Activated CD4-positive, alpha-beta T cell treated with anti-CD3 and anti-CD28 coated beads for 48 hours (primary cell): ENCODE results near the gene KNOP1.
"Not testable (repeated sequence)": the region's sequence is repeated elsewhere in the genome, so short reads cannot be mapped to it uniquely, and the experiment has no call there.

Experiments used
- DNase-seq: peaks from one replicate; pipeline ENCODE4 v3.0.0-alpha.2; 2020

The KNOP1 gene

DNA sequence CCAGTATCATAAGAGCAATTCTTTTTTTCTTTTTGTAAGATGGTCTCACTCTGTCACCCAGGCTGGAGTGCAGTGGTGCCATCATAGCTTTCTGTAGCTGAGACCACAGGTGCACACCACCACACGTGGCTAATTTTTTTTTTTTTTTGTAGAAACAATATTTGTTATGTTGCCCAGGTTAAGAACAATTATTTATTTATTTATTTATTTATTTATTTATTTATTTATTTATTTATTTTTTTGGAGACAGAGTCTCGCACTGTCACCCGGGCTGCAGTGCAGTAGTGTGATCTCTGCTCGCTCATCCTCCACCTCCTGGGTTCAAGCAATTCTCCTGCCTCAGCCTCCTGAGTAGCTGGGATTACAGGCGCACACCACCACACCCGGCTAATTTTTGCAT is 38.7 kb downstream of the KNOP1 start:
- DNase-seq: not testable (repeated sequence)

GRCh38 chr16:19678804-19679203 is 39.2 kb downstream of the KNOP1 start:
- DNase-seq: no peak

GRCh38 chr16:19677402-19677801 is 40.6 kb downstream of the KNOP1 start:
- no peak for DNase-seq

- DNase-seq: no peak
These were observed 43.5 kb downstream of the KNOP1 start for GRCh38 chr16:19674485-19674884.

DNA sequence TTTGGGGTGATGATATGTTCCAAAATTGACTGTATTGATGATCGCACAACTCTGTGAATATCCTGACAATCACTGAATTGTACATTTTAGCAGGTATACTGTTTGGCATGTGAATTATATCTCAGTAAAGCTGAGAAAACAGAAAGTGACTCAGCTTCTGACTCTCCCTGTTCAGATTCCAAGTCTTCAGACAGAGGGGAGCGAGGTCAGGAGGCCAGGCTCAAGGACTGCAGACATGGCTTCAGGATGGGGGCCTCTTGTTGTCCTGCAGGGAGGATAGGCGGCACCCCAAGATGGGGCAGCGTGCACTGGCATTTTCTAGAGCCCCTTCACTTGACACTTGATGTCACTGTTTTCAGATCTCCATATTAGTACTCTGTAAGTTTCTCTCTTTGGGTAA is 45.6 kb downstream of the KNOP1 start:
- no peak for DNase-seq

- no peak for DNase-seq
These were observed 51.5 kb downstream of the KNOP1 start for GRCh38 chr16:19666477-19666876.

GRCh38 chr16:19665313-19665712 is 52.7 kb downstream of the KNOP1 start:
- not testable (repeated sequence) for DNase-seq

DNA sequence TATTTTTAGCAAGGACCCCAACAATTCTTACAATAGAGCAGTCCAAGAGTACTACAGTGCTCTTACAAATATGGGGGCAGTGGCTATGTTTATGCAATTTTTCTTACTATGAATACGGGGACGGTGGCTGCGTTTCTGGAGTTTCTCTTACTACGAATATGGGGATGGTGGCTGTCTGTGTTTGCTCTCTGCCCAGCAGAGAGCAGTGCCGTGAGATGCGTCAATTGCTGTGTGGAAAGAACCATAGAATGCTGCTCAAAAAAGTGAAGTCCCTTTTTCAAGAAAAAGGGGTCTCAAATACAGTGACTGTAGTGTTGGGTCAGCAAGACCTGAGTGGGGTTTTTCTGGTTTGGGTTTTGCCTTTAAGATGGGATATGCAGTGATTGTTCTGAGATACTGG is 53.9 kb downstream of the KNOP1 start:
- no peak for DNase-seq

DNA sequence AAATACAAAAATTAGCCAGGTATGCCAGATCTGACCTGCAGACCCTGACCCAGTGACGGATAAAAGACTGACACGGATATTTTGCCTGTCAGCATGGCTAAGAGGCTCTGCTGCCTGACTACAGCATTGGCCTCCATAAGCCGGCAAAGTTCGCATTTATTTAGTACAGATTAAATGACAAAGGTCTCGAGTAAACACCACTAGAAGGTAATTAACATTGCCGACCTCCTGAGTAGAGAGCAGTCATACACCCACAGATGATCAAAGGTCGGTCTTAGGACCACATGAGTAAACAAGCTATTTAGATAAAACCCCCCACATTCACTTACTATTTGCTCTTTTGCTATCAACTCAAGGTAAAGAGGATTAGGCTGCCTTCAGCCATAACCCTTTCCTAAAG is 55.7 kb downstream of the KNOP1 start:
- no peak for DNase-seq

DNA sequence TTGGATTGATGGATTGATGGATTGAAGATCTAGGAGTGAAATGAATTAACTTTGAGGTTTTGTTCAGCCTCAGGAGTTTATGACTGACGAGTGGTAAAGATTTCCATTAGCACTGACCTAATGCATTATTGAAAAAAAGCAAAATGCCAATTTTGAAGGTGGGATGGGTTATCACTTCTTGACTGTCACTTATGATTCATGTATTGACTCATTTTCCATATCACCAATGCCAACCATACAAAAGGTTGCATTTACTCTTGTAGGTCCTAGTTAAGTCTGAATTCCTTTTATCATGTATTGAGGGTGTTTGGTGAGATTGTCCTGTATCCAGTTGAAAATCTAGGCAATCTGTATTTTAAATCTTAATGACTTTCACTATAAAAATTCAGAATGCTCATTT is 57.6 kb downstream of the KNOP1 start:
- DNase-seq: no peak

DNA sequence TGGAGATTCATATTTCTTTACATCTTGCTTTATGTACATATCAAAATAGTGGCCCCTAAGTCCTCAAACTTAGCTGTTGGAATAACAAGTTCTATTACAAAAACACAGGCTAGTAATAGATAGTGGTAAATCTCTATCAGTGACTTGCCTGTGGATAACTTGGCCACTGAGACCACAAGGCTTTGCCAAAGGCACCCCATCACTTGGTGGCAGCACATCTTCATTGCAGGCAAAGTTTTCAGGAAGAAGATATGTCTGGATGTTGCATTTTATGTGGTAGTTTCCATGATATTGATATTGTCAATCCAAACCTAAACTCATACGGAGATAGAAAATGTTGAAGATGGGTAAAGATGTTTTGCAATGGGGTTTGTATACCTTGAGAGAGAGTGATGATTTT is 58.5 kb downstream of the KNOP1 start:
- no peak for DNase-seq

DNA sequence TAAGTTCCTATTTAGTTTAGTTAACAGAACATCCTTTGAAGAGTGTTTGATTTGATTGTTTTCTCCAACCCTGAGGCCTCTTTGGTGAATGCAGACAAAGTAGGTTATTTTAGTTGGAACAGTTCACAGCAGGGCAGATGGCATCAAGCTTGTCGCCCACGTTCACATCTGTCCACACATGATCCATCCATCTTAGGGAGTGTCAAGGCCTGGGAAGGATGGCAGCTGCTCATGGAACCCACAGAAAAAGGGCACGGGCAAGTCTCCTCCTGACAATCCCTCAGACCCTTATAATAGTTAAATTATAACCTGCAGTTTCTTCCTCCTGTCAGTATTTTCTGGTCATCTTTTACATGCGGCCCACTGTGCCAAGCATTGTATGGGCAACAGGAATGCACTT is 60.2 kb downstream of the KNOP1 start:
- DNase-seq: no peak

- DNase-seq: no peak
These were observed 62.7 kb downstream of the KNOP1 start for GRCh38 chr16:19655242-19655777.

GRCh38 chr16:19654147-19654546 is 63.9 kb downstream of the KNOP1 start:
- DNase-seq: no peak
